HG03025 (cell line): Measurements from ENCODE around the gene PKD1L1.
"Not testable (repeated sequence)": the region's sequence is repeated elsewhere in the genome, so short reads cannot be mapped to it uniquely, and the experiment has no call there.

Source experiments
- ATAC-seq: cut with Tn5 transposase; IDR thresholded peaks from one replicate; pipeline ENCODE4 v1.9.1; 2021; ENCODE audit warnings: mild to moderate bottlenecking, moderate library complexity; ENCODE audit not compliant: unreplicated experiment, low FRiP score

The PKD1L1 gene

DNA sequence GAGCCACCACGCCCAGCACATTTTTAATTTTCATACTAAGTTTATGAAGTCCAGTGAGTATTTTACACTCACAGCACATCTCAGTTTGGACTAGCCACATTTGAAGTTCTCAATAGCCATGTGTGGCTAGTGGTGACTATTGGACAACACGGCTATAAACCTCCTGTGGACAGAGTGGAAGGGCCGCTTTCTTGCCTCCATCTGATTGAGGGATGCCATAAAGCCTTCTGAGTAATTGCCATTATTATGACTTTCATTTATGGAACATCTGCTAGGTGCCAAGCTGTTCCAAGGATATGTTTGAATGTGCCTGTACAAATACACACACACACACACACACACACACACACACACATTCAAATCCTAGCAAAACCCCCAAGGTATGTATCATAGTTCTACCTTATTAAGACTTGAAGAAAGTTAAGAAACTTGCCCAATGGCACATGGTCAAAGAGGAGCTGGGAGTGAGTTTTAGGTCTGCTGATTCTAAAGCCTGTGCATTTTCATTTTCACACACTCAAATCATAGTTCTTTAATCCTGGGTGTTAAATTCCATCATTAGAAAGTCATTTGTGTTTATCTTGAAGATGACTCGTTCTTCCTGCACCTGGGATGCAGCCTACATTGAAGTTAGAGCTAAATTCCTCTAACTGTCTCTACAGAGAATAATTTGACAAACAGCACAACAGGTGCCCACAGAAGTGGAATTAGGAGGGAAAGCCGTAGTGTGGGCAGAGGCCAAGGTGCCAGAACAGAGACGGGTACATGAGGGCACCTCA, 143.3 kb downstream of the PKD1L1 start:
- no peak for ATAC-seq

DNA sequence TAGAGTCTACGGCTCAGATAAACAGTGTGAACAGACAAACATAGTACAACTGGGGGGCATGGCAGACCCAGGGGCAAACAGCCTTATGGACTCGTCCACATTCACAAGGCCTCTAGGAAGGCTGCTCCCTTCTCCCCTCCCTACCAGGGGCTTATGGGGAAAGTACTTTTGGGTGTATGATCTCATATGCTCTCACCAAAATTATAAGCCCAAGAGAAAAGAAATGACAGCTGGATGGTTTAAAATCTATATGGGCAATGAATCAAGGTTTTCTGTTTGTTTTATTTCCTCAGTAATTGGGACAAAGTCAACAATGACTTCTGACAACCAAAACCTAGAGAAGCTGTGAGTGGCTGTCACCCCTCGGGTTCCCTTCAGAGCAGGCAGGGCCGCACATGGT, 144.4 kb downstream of the PKD1L1 start:
- no peak for ATAC-seq

DNA sequence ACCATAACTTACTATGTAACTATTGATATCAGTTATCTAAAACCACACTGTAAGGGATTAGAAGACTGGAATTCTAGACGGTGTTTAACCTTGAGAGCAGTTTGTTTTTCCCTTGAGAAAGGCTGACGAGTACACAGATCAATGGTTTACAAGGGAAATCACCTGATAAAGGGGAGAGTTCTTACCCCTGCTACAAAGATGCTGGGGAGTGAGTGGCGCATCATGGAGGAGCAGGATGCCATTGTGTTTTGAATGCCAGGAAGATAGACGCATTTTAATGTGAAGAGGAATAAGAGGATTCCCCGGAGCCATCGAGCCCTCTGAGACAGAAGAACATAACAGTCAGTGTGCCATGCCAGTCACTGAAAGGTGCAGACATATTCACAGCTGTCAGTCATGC, 145.2 kb downstream of the PKD1L1 start:
- ATAC-seq, result no peak

DNA sequence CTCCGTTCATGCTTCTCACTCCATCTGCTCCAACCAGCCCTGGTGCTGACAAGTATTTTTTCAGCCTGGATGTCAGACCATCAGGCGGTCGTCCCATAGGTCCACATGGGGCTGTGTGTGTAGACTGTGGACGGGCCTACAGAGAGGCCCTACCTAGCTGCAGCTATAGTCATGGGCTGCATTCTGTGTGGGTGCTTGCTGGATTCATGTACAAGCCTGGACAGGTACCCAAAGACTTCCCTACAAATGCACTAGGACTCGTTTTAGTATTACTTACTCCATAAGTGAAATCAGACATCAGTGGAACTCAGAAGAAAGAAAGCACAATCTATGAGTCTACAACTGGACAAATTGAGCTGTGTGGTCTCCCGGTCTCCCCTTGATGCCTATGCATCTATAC, 146.8 kb downstream of the PKD1L1 start:
- no peak for ATAC-seq

DNA sequence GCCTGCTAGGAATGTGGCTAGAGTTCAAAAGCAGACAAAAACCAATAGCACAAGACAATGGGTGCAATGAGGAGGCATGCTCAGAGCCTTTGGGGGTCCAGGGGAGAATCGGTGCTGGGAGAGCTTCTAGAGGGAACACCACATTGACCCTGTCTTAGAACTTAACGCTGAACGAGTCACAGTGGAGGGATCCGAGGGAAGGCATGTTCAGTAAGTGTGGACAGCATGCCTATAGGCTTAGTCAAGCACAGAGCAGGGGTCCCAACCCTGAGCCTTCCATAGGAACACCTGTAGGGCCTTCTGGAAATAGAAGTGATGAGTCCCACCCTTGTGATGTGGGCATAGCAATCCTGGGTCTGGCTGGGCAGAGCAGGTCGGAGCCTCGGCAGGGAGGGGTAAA, 148.7 kb downstream of the PKD1L1 start:
- no peak for ATAC-seq

DNA sequence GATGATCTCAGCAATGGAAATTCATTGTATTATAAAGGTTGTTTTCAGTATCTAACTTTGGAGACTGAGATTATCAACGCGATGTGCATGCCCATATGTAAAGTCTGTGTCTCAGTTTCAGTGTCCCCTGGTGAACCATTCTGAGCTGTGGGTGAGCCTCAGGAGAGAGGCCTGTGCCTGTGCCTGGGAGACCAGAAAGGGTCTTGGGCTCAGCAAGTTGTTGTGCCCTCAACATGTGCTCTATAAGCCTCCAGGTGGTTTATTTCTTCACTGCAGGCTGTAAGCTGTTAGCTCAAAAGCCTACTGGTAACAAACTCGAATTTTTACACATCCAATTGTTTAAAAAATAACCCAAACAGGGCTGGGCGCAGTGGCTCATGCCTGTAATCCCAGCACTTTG, 151.9 kb downstream of the PKD1L1 start:
- no peak for ATAC-seq

DNA sequence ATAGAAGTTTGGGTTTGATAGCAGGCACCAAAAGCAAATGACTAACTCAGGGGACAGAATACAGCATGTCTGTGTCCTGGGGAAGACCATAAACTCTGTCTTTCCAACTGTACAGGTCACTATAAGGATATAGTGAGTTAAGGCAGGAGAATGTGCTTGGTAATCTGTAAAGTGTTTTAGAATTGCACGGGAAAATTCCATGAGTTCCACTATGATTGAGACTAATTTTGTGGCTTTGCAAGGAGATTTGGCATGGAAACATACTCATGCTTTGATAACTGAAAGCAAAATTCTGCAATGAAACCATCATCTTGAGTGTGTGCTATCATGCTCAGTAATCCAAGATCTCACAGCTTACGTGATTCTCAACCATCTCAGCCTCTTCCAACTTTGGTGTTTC, 152.6 kb downstream of the PKD1L1 start:
- ATAC-seq, result no peak

DNA sequence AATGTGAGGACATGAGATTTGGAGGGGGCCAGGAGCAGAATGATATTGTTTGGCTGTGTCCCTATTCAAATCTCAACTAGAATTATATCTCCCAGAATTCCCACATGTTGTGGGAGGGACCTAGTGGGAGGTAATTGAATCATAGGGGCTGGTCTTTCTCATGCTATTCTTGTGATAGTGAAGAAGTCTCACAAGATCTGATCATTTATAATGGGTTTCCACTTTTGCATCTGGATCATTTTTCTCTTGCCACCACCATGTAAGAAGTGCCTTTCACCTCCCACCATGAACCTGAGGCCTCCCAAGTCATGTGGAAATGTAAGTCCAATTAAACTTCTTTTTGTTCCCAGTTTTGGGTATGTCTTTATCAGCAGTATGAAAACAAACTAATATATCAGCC, 153.1 kb downstream of the PKD1L1 start:
- ATAC-seq, result not testable (repeated sequence)

DNA sequence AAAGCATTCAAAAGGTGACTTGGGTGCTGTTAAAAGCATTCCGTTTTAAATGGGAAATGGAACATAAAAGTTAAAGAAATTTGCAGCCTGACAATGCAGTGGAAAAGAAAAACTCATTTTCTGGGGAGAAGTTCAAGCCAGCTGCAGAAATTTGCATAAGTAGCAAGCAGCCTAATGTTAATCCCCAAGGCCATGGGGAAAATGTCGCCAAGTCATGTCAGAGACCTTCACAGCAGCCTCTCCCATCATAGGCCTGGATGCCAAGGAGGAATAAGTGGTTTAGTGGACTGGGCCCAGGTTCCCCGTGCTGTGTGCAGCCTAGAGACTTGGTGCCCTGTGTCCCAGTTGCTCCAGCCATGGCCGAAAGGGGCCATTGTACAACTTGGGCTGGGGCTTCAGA, 154.2 kb downstream of the PKD1L1 start:
- no peak for ATAC-seq

DNA sequence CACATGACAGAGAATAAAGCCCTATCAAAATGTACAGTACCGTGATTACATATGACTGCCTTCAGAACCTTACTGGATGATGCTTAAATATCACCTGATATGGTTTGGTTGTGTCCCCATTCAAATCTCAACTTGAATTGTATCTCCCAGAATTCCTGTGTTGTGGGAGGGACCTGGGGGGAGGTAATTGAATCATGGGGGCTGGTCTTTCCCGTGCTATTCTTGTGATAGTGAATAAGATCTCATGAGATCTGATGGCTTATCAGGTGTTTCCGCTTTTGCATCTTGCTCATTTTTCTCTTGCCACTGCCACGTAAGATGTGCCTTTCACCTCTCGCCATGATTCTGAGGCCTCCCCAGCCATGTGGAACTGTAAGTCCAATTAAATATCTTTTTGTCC, 155.1 kb downstream of the PKD1L1 start:
- ATAC-seq, result not testable (repeated sequence)

DNA sequence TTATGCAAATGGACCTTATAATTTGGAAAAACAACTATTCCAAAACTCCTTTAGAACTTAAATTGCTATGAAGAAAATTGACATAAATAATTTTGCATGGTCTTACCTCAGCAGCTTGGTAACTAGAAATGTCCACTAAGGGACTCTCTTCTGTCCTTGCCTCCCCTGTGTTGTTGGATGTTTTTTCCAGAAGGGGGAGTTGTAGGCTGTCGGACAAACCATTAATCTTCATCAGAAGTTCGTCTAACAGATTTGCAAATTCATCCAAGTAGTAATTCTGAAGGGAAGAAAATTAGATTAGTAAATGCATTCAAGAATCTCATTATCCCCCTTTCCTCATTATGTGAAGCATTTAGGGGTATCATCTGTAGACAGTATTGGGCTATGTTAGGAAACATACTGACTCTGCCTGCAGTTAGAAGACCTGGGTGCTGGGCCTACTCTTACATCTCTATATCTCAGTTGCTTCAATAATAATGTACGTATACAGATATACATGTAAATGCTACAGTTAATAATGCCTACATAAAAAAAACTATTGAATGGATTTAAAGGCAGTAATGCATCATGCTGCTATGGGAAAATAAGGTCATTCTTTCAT, 155.6 kb downstream of the PKD1L1 start:
- ATAC-seq, result no peak

DNA sequence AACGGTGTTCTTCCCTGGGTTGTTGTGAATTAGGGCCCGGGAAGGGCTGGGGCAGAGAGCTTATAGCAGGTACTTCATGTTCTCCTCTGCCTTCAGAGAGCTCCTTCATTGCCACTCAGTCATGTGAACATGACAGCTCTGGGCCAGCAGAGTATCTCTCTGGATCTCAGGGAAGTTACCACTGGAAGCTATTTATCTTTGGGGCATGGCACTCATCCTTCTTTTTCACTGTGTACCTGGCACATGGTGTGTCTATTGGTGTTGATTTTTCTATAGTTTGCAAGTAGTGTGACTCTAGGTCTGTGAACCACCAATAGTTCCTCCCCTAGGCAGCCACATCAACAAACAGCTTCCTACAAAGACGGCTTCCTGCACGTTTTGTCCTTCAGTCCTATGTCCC, 156.6 kb downstream of the PKD1L1 start:
- ATAC-seq, result no peak

DNA sequence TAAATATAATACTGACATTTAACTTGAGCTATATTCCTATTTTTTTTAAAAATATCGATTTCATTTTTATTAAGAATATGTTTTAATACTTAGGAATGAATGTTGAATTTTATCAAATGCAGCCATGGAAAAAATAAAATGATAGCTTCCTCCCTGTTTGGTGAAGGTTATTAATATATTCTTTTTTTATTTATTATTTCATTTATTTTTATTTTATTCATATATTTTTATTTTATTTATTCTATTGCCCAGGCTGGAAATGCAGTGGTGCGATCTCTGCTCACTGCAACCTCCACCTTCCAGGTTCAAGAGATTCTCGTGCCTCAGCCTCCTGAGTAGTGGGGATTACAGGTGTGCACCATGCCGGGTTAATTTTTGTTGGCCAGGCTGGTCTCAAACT, 160.2 kb downstream of the PKD1L1 start:
- ATAC-seq, result no peak

DNA sequence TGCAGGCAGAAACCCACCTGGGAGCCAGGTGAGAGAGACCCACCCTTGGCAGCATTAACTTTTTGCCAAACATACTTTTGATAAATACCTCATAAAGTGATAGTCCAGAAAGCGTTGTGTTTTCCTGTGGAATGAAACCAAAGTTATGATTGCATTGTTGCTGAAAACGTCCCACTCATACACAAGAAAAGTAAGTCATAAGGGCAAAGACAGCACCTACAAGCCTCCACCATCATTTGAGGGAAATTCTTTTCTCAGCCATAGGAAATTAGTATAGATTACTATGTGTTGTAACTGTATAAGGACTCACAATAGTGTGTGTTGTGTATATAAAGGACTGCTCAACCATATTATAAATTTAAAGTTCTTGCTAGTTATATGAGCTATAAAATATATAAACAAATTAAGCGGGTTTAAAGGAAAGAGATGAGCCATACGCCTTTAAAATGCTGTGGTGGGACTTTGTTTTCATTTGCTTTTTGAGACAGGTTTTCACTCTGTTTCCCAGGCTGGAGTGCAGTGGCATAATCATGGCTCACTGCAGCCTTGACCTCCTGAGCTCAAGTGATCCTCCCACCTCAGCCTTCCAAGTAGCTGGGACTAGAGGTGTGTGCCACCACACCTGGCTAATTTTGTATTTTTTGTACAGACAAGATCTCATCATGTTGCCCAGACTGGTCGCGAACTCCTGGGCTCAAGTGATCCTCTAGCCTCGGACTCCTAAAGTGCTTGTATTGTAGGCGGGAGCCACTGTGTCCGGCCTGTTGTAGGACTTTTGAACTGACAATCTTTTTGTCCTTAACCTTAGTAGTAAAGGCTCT, 160.8 kb downstream of the PKD1L1 start:
- no peak for ATAC-seq

DNA sequence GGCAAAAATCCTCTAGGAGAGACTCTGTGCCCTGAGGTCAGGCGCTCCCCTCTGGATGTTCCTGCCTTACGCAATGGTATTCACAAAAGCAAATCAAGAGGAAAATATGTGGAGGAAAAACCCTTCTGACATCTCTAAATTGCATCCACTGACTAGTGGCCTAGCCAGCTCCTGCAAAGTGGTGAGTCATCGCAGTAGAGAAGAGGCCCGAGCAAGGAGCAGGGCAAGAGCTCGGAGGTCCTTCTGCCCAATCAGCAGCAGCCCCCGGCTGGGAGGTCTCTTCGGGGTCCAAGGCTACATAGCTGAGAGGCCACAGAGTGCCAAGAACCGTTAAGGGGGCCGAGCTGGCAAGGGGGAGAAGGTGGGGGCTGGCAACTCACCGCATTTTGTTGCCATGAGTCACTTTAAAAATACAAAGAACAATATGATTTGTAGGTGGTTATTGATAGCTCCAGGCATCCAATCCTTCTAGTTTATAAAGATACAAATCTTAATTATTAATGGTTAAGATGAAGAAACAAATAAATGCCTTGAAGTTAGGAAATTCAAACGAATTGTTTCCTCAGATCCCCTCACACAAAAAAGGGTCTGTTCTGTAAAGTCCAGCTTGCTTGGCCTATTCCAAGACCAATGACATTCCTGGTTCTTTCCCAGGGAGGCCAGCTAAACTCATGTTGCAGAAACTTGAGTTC, 161.6 kb downstream of the PKD1L1 start:
- ATAC-seq, result no peak

DNA sequence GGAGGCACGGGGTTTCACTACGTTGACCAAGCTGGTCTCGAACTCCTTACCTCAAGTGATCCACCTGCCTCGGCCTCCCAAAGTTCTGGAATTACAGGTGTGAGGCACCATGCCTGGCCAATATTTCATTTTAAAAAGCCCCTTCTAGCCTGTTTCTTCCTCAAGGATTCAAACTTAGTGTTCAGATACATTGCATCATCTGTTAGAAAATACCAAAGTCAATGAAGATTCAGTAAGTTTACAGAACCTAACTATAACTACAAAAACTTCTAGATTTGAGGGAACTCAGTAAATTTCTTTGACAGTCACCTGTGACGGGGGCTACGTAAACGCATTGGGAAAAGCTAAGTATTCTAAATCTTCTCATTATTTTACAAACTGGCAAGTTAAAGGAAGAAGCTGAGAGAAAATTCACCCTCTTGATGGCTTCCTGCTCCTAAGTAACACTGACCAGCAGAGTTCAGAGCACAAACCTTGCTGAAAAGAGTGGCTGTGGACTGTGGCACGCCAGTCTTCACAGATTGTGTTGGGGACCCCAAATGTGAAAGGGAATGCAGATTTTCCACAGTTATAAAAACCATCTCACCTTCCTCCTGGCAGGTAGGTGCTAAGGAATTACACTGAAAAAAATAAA, 162.2 kb downstream of the PKD1L1 start:
- no peak for ATAC-seq

DNA sequence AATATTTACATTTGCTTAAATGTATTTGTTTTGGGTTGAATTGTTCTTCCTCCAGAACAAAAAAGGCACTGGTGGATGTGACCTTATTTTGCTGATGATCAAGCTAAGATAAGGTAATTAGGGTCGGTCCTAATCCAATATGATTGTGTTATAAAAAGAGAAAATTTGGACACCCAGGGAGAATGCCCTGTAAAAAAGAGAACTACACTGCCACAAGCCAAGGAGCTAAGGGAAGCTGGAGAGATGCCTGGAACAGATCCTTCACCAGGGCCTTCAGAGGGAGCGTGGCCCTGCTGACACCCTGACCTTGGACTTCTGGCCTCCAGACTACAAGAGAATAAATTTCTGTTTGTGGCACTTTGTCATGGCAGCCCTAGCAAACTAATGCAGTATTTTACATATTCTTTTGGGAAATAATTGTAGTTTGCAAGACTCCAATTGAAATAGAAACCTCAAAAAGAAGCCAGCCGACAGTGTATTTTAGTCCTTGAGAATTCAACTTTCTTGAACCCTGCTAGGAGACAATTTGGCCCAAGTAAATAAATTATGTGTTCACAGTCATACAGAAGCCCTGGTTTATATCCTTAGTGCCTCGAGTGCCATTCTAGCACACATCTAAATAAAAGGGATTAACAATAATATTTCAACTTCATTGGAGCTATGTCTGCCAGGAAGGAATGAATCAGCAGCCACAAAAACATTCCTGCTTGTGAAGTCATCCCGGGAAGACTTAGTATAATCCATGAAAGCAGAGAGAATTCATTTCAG, 164.6 kb downstream of the PKD1L1 start:
- ATAC-seq, result no peak

DNA sequence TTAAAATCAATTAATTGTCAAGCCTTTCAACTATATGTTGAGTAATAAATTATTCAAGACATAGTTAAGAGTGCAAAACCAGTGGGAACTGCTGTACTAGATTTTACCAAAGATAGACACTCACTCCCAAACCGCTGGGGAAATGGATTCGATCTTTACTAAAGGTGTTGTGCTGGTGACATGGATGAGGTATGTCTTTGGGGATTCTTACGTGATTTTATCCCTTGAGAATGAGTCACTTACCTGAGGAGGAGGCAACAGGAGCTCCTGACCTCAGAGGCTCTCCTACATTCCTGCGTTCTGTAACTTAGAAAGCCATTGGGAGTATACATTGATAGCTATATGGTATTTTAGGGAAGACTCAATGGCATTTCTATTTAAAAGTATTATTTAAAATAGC, 165.5 kb downstream of the PKD1L1 start:
- no peak for ATAC-seq

DNA sequence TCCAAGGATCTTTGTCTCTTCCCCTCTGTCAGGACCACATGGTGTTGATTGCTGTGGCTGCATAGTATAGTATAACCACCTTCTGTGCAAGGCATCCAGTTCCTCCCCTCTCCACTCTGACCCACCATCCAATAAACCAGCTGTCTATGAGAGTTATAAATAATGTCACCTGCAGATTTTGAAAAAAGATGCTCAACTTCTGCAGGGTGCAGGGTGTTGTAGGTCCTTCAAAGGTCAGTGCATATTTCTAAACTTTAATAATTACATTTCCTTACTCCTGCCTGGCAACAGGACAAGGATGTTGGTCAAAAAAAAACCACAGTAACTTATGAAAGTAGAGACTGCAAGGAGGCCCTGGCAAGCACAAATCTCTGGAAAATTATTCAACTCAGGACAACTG, 166.2 kb downstream of the PKD1L1 start:
- ATAC-seq, result no peak

DNA sequence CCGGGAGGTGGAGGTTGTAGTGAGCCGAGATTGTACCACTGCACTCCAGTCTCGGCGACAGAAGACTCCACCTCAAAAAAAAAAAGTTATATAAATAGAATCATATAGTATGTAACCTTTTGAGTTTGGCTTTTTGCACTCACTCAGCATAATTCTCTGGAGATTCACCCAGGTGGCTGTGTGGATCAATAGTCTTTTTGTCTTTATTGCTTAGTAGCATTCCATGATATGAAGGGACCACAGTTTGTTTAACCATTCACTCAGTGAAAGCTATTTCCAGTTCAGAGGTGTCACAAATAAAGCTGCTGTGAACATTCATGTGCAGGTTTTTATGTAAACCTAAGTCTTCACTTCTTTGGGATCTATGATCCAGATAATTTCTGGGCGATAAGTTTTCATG, 167.7 kb downstream of the PKD1L1 start:
- no peak for ATAC-seq
